H9 (cell line): ENCODE results near the gene BRSK2. TPM values are rescaled to one million over a fixed set of nuclear protein-coding genes. Genes with fewer than 3 reads are reported as not detected.

ENCODE experiments used
- DNase-seq: peaks from one replicate; pipeline ENCODE4 v3.0.0-alpha.2; 2017
- H2AFZ ChIP-seq: one replicate; pipeline ENCODE4 v1.6.1; 2013; ENCODE audit warnings: mild to moderate bottlenecking, low read length, control low read depth, moderate library complexity
- H2AK5ac ChIP-seq: 2 replicates; pipeline ENCODE4 v1.6.1; 2013; ENCODE audit warnings: low read length, control low read depth, mixed read lengths; ENCODE audit not compliant: insufficient read length
- H2BK120ac ChIP-seq: one replicate; pipeline ENCODE4 v1.6.1; 2013; ENCODE audit warnings: low read depth, mild to moderate bottlenecking, low read length, control low read depth, inconsistent platforms; ENCODE audit not compliant: poor library complexity, severe bottlenecking
- H2BK12ac ChIP-seq: 2 replicates; pipeline ENCODE4 v1.6.1; 2013; ENCODE audit warnings: low read length, control low read depth, mixed read lengths, low read depth; ENCODE audit not compliant: insufficient read length
- H2BK15ac ChIP-seq: 2 replicates; pipeline ENCODE4 v1.6.1; 2013; ENCODE audit warnings: low read depth, low read length, control low read depth
- H2BK20ac ChIP-seq: one replicate; pipeline ENCODE4 v1.6.1; 2013; ENCODE audit warnings: low read depth, mild to moderate bottlenecking, low read length, control low read depth, inconsistent platforms; ENCODE audit not compliant: poor library complexity, severe bottlenecking
- H2BK5ac ChIP-seq: 2 replicates; pipeline ENCODE4 v1.6.1; 2013; ENCODE audit warnings: low read length, control low read depth, mixed read lengths; ENCODE audit not compliant: insufficient read length
- H3K14ac ChIP-seq: 2 replicates; pipeline ENCODE4 v1.6.1; 2013; ENCODE audit warnings: low read length, control low read depth; ENCODE audit not compliant: insufficient read depth
- H3K18ac ChIP-seq: 2 replicates; pipeline ENCODE4 v1.6.1; 2013; ENCODE audit warnings: low read depth, mild to moderate bottlenecking, mixed read lengths, low read length, control low read depth; ENCODE audit not compliant: insufficient read length
- H3K23ac ChIP-seq: 2 replicates; pipeline ENCODE4 v1.6.1; 2013; ENCODE audit warnings: low read length, control low read depth, mixed read lengths, low read depth; ENCODE audit not compliant: insufficient read length
- H3K23me2 ChIP-seq: 2 replicates; pipeline ENCODE4 v1.6.1; 2013; ENCODE audit warnings: low read depth, mild to moderate bottlenecking, mixed read lengths, low read length, control low read depth; ENCODE audit not compliant: insufficient read length, poor library complexity, severe bottlenecking
- H3K27ac ChIP-seq: 2 replicates; pipeline ENCODE4 v1.5.1; 2013; ENCODE audit warnings: low read length, control low read depth, mixed read lengths, low read depth; ENCODE audit not compliant: insufficient read length
- H3K27me3 ChIP-seq: 2 replicates; pipeline ENCODE4 v1.6.1; 2013; ENCODE audit warnings: low read length, control low read depth, inconsistent platforms; ENCODE audit not compliant: insufficient read depth
- H3K4ac ChIP-seq: 2 replicates; pipeline ENCODE4 v1.6.1; 2013; ENCODE audit warnings: low read depth, mild to moderate bottlenecking, control low read depth, inconsistent platforms, low read length, moderate library complexity
- H3K4me1 ChIP-seq: 2 replicates; pipeline ENCODE4 v1.6.1; 2013; ENCODE audit warnings: low read length, control low read depth, inconsistent platforms; ENCODE audit not compliant: insufficient read depth
- H3K4me2 ChIP-seq: 2 replicates; pipeline ENCODE4 v1.6.1; 2013; ENCODE audit warnings: low read length, control low read depth, mixed read lengths; ENCODE audit not compliant: insufficient read length, insufficient read depth
- H3K56ac ChIP-seq: 2 replicates; pipeline ENCODE4 v1.6.1; 2013; ENCODE audit warnings: low read depth, mild to moderate bottlenecking, mixed read lengths, low read length, control low read depth; ENCODE audit not compliant: insufficient read length
- H3K79me1 ChIP-seq: 2 replicates; pipeline ENCODE4 v1.6.1; 2013; ENCODE audit warnings: low read depth, mild to moderate bottlenecking, moderate library complexity, low read length, control low read depth, inconsistent platforms; ENCODE audit not compliant: insufficient read depth, poor library complexity, severe bottlenecking
- H3K79me2 ChIP-seq: 2 replicates; pipeline ENCODE4 v1.6.1; 2013; ENCODE audit warnings: low read length, control low read depth, inconsistent platforms; ENCODE audit not compliant: insufficient read depth
- H3K9ac ChIP-seq: 2 replicates; pipeline ENCODE4 v1.6.1; 2013; ENCODE audit warnings: low read length, control low read depth, mixed read lengths; ENCODE audit not compliant: insufficient read length; ENCODE audit errors: extremely low read depth
- H3K9me3 ChIP-seq: one replicate; pipeline ENCODE4 v1.6.1; 2013; ENCODE audit warnings: low read depth, low read length, inconsistent platforms; ENCODE audit not compliant: control insufficient read depth
- H3T11ph ChIP-seq: one replicate; pipeline ENCODE4 v1.6.1; 2013; ENCODE audit warnings: mild to moderate bottlenecking, low read length, control low read depth, inconsistent platforms
- H4K20me1 ChIP-seq: one replicate; pipeline ENCODE4 v1.6.1; 2013; ENCODE audit not compliant: control insufficient read depth, insufficient read length, insufficient read depth
- H4K5ac ChIP-seq: 2 replicates; pipeline ENCODE4 v1.6.1; 2013; ENCODE audit warnings: low read depth, mild to moderate bottlenecking, mixed read lengths, low read length, control low read depth; ENCODE audit not compliant: insufficient read length
- H4K8ac ChIP-seq: replicated peaks from 2 replicates; pipeline ENCODE4 v1.6.1; 2013; ENCODE audit warnings: low read length, control low read depth, mixed read lengths, low read depth; ENCODE audit not compliant: insufficient read length
- H4K91ac ChIP-seq: 2 replicates; pipeline ENCODE4 v1.6.1; 2013; ENCODE audit warnings: low read depth, mild to moderate bottlenecking, moderate library complexity, mixed read lengths, low read length, control low read depth; ENCODE audit not compliant: insufficient read length
- H3K27ac Mint-ChIP-seq, 3 experiments: 2 replicates in 2 of 3; 3 replicates in 1 of 3; pipeline ENCODE4 v1.8.0; 2020 to 2021; ENCODE audit warnings: mixed read lengths in 3 of 3, mild to moderate bottlenecking in 1 of 3, moderate library complexity in 1 of 3
- H3K27me3 Mint-ChIP-seq: 2 replicates; pipeline ENCODE4 v1.8.0; 2021; ENCODE audit warnings: low read depth, mild to moderate bottlenecking, moderate library complexity, mixed read lengths
- H3K36me3 Mint-ChIP-seq, 3 experiments: 2 replicates in 2 of 3; 3 replicates in 1 of 3; pipeline ENCODE4 v1.8.0; 2020 to 2021; ENCODE audit warnings: low read depth in 3 of 3, mixed read lengths in 3 of 3; ENCODE audit not compliant: insufficient read depth in 1 of 3
- H3K4me1 Mint-ChIP-seq, 2 experiments: 2 replicates each; pipeline ENCODE4 v1.8.0; 2020; ENCODE audit warnings: mixed read lengths in 2 of 2
- H3K4me3 Mint-ChIP-seq, 2 experiments: 2 replicates in 1 of 2; 3 replicates in 1 of 2; pipeline ENCODE4 v1.8.0; 2020 to 2021; ENCODE audit warnings: mild to moderate bottlenecking in 2 of 2, mixed read lengths in 2 of 2, moderate library complexity in 1 of 2
- H3K9me3 Mint-ChIP-seq, 2 experiments: 2 replicates in 1 of 2; 3 replicates in 1 of 2; pipeline ENCODE4 v1.8.0; 2020; ENCODE audit warnings: mild to moderate bottlenecking in 2 of 2, mixed read lengths in 2 of 2, moderate library complexity in 1 of 2
- WGBS: extraction: QIAGEN DNeasy Blood & Tissue Kit; methylation state at CpG from one replicate; pipeline ENCODE4 v1.1.7; 2013; ENCODE audit warnings: missing lambda C conversion rate, low lambda C conversion rate, mixed read lengths; ENCODE audit not compliant: insufficient read length; ENCODE audit errors: extremely low coverage; 5-methylcytosine and 5-hydroxymethylcytosine counted together
- total RNA-seq: library from RNA; stranded (reverse); gene quantifications from 2 replicates; pipeline ENCODE4 v1.2.1, GENCODE V29; 2021
- TF ChIP-seq, protein P1 (sequence below): fragments of 200-600 bp; sonication (generic); conservative IDR thresholded peaks from 3 replicates; pipeline ENCODE4 v1.8.0; 2021; ENCODE audit warnings: antibody characterized with exemption, mild to moderate bottlenecking

The BRSK2 gene
- total RNA-seq, 1 experiment from 2014 or later = 28.4 TPM

DNA sequence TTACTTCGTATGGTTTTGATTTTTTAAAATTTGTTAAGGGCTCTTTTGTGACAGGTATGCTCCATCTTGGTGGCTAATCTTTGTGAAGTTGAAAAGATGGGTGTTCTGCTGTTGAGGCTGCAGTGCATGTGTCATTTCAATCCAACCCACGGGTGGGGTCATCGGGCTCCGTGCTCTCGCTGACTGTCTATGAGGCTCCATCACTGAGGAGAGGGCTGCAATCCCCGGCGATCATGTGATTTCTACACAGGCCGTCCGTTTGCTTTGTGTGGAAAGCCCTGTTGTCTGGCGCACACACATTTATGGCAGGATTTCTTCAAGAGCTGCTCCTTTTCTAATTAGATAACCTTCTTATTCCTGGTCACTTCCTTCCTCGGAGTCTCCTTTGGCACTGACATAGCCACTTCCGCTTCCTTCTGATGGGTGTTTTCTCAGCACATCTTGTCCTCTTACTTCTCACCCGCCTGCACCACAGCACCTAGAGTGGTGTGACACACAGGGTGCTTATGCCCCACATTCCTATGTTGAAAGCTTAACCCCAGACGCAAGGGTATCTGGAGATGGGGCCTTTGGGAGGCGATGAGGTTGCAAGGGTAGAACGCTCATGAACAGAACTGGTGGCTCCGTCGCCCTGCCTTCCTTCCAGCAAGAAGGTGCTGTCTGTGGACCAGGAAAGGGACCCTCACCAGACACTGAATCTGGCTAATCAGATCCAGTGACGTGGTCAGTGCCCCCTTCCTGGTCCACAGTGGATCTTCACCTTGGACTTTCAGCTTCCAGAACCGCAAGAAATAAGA is 87.4 kb downstream of the BRSK2 start:
- no peaks in the 10 kb centered on the region for H3K9me3 Mint-ChIP-seq
- H3K4me1 Mint-ChIP-seq = no peaks in the 10 kb centered on the region
- H4K8ac ChIP-seq = no peak overlapping the region
- H3K27ac ChIP-seq = no peak overlapping the region
- H3K4me2 ChIP-seq = no peak overlapping the region
- no peaks in the 10 kb centered on the region for H4K20me1 ChIP-seq
- TF ChIP-seq, protein P1, sequence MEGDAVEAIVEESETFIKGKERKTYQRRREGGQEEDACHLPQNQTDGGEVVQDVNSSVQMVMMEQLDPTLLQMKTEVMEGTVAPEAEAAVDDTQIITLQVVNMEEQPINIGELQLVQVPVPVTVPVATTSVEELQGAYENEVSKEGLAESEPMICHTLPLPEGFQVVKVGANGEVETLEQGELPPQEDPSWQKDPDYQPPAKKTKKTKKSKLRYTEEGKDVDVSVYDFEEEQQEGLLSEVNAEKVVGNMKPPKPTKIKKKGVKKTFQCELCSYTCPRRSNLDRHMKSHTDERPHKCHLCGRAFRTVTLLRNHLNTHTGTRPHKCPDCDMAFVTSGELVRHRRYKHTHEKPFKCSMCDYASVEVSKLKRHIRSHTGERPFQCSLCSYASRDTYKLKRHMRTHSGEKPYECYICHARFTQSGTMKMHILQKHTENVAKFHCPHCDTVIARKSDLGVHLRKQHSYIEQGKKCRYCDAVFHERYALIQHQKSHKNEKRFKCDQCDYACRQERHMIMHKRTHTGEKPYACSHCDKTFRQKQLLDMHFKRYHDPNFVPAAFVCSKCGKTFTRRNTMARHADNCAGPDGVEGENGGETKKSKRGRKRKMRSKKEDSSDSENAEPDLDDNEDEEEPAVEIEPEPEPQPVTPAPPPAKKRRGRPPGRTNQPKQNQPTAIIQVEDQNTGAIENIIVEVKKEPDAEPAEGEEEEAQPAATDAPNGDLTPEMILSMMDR = no peak
- DNase-seq = no peak
- H3K4ac ChIP-seq = no peak overlapping the region
- H3K27me3 ChIP-seq = no peaks in the 10 kb centered on the region
- H3K27me3 Mint-ChIP-seq = peaks cover 1% of the 10 kb centered on the region; the same call in 1 of the 2 replicates
- H3K79me1 ChIP-seq = no peaks in the 10 kb centered on the region
- no peak overlapping the region for H3K56ac ChIP-seq
- no peak overlapping the region for H2BK20ac ChIP-seq
- H3T11ph ChIP-seq = no peak overlapping the region
- H3K79me2 ChIP-seq = no peaks in the 10 kb centered on the region
- H2BK5ac ChIP-seq = no peak overlapping the region
- H2AFZ ChIP-seq = no peak overlapping the region
- no CpG with 5 or more reads among the region's 20 CpGs for WGBS
- no peak overlapping the region for H4K91ac ChIP-seq
- no peaks in the 10 kb centered on the region for H3K23me2 ChIP-seq
- H2BK15ac ChIP-seq = no peak overlapping the region
- no peak overlapping the region for H3K14ac ChIP-seq
- H2BK12ac ChIP-seq = no peak overlapping the region
- H2BK120ac ChIP-seq = no peak overlapping the region
- H4K5ac ChIP-seq = no peak overlapping the region
- no peak overlapping the region for H3K9ac ChIP-seq
- no peak overlapping the region for H3K4me3 Mint-ChIP-seq
- peaks cover 0 to 13% (median 5%) of the 10 kb centered on the region in 3 experiments; a peak in 4 of 7 replicates for H3K36me3 Mint-ChIP-seq
- peak overlapping the region in 2 of 3 experiments; percentile 69 to 77; a peak in 2 of 7 replicates for H3K27ac Mint-ChIP-seq
- H3K18ac ChIP-seq = no peak overlapping the region
- no peaks in the 10 kb centered on the region for H3K4me1 ChIP-seq
- no peak overlapping the region for H2AK5ac ChIP-seq
- no peak overlapping the region for H3K23ac ChIP-seq
- H3K9me3 ChIP-seq = no peaks in the 10 kb centered on the region
